GM12801 (cell line): ENCODE results near the gene OTX2.

Source experiments
- CTCF ChIP-seq: IDR thresholded peaks from one replicate; pipeline ENCODE4 v1.5.1; 2011; ENCODE audit warnings: control low read depth; ENCODE audit not compliant: insufficient read length; ENCODE audit errors: extremely low read depth

Gene OTX2

GRCh38 chr14:56798447-56799342, 11.6 kb downstream of the OTX2 start:
- TF ChIP-seq CTCF = no peak

- TF ChIP-seq CTCF = no peak
Observed at GRCh38 chr14:56797569-56798446, 12.5 kb downstream of the OTX2 start.

- TF ChIP-seq CTCF = no peak
Observed at GRCh38 chr14:56797003-56797568, 13.2 kb downstream of the OTX2 start.

GRCh38 chr14:56796259-56796658, 14.0 kb downstream of the OTX2 start:
- TF ChIP-seq CTCF = no peak

- no peak for TF ChIP-seq CTCF
Observed at GRCh38 chr14:56795284-56795622, 15.0 kb downstream of the OTX2 start.

- no peak for TF ChIP-seq CTCF
Observed at GRCh38 chr14:56794557-56795283, 15.6 kb downstream of the OTX2 start.

GRCh38 chr14:56794088-56794556, 16.2 kb downstream of the OTX2 start:
- TF ChIP-seq CTCF = no peak
